NCI-H748 (cell line): Measurements from ENCODE around the gene EML5.

Experiments used
- DNase-seq: peaks from one replicate; lab custom pipeline; 2025; ENCODE audit not compliant: unreplicated experiment; lab: John Stamatoyannopoulos, UW

Gene EML5

DNA sequence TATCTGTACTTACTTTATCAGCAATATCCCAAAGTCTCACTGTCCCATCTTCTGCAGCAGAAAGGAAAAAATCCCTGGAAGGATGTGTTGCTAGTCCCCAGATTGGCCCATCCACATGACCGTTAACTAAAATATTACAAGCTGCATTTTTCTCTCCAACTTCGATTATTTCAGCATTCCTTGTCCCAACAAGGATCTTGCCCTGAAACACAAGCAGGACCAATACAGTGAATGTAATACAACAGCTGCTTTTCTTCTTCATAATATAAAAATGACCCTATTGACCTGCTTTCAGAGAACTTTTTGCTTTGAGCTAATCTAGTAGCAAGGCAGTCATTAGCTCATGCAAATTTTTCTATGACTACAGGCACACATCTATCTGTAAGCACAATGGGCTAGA, 171.7 kb downstream of the EML5 start:
- DNase-seq: no peak

DNA sequence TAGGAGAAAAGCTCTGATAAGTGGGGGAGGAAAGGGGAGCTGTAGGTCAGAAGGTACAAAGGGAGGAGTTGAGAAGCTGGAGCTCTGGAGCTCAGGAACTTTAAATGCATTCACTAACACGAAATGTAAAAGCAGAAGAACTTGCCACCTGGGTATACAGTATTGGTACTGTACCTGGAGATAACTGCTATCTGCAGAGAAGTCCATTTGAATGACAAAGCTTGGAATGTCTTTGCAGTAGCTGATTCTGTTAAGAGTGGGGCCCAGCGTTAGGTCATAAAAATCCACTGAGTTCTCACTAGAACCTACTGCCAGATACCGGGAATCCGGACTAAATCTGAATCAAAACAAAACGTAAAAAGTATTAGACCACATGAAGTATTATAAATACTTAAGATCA, 174.3 kb downstream of the EML5 start:
- no peak for DNase-seq

DNA sequence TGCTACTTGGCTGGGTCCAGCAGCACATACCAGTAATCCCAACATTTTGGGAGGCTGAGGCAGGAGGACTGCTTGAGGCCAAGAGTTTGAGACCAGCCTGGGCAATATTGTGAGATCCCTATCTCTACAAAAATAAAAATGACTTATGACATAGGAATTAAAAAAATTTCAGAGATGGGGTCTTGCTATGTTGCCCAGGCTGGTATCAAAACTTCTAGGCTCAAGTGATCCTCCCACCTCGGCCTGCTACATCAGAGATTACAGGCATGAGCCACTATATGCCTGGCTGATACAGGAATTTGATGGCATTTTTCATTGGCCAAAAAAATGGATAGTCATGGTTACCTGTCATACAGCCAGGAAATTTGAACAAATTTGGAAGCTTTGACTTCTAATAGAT, 175.3 kb downstream of the EML5 start:
- DNase-seq: no peak

DNA sequence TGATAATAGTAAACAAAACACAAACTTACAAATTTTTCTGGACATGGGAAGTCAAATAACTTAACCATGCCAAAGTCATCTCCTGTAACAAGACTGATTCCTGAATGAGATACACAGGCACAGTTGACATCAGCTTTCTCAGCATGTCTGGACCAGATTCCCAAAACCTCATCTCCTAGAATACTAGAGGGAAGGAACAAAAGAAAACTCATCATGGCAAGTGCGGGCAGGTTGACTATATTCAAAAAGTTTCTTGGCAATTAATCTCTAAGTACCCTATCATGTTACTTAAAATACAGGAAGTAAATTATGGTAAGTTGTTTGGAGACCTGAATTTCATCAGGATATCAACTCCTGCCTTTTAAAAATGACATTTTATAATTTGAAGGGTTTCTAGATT, 176.1 kb downstream of the EML5 start:
- DNase-seq: no peak

DNA sequence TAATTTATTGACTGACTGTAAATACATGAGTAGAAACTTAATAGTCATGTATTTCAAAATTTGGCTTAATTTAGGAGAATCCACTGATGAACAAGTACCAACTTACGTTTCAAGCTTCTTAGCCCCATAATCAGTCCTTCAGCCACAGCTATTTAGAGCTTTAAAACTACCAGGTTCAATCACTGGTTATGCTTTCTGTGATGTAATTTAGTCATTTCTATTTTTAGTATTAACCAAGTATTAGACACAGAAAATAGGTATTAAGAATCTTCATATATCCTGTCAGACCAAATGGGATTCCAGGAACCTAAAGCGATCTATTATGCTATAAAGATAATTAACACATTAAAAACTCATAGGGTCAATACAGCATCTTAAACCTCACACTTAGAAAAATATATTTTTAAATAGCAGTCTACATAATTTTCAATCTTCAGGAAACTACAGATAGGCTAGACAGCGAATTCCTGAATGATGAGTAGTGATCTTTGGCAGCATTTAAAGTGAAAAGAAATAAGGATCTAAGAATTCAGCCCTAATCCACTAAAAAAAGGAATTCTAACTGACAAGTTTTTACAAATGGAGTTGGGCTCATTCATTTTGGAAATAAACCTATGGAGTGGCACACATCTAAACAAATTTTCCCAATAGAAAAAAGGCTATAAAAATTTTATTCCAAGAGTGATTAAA, 178.4 kb downstream of the EML5 start:
- no peak for DNase-seq

DNA sequence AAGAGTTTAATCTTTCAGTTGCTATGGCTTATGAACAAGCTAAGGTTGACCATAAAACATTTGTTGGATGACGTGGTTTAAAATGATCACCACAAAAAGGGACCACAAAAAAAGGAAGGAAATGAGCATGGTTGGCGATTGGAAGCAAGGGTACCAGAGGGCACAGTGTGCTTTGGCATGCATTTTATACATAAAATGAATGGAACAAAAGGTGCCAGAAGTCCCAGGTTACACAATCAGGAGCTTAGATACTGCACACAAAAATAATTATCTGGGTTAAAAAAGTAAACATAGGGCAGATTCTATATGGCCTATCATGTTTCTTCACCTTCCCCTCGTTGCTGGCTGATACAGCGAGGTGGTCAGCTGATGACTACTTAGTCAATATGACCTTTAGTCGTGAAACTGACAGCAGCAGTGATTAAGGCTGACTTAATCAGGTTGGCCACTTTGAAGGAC, 179.2 kb downstream of the EML5 start:
- peak; percentile 74 for DNase-seq

DNA sequence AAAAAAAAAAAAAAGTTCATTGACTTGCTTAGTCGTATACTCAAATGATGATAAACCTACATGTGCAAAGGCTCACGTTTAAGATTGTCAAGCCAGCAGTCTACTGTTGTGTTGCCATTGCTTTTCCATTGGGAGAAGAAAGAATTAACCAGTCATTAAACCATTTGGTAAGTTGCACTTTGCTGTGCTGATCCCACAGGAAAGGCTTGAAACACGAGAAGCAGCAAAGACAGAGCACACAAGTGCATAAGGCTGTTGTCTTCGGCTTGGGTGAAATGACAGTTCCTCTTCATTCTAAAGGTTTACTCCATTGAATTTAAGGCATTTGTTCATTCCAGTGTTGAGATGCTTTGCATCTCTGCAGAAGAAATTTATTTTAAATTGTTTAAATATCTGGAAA, 179.8 kb downstream of the EML5 start:
- no peak for DNase-seq

DNA sequence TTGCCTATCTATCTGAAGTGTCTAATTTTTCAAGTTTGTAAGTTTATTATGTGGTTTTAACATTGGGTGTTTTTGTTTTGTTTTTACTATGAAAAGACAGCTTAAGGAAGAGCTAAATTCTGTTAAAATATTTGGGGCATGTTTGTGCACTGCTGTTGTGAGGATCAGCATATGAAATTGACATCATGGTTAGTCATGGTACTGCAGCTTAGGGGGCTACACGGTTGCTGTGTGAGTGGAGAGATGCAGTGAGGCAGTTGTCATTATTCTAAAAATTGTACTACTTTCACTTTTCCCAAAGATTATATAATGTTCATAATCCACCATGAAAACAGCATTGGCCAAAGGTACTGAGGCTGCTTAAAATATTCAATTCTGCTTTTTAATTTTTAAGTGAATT, 180.9 kb downstream of the EML5 start:
- no peak for DNase-seq

DNA sequence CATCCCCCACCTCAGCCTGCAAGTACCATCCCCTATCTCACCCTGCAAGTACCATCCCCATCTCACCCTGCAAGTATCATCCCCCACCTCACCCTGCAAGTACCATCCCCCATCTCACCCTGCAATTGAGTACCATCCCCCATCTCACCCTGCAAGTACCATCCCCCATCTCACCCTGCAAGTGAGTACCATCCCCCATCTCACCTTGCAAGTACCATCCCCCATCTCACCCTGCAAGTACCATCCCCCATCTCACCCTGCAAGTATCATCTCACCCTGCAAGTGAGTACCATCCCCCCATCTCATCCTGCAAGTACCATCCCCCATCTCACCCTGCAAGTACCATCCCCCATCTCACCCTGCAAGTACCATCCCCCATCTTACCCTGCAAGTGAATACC, 184.9 kb downstream of the EML5 start:
- no peak for DNase-seq

DNA sequence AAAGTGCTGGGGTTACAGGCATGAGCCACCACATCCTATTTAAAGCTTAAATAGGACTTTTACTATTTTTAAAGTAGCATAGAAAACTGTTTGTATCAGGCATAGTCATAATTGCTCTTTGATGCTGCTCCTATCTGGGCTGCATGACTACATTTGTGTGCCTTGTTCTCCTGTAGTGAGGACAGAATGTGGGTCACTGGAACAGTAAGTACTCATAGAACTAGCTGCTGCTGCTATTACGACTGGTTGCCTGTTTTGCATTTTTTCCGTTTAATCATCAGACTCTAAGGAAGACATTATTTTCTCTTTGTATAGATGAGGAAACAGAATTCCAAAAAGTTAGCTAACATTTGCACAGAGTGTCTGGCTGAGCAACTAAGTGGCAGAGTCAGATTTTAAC, 187.2 kb downstream of the EML5 start:
- DNase-seq: no peak

DNA sequence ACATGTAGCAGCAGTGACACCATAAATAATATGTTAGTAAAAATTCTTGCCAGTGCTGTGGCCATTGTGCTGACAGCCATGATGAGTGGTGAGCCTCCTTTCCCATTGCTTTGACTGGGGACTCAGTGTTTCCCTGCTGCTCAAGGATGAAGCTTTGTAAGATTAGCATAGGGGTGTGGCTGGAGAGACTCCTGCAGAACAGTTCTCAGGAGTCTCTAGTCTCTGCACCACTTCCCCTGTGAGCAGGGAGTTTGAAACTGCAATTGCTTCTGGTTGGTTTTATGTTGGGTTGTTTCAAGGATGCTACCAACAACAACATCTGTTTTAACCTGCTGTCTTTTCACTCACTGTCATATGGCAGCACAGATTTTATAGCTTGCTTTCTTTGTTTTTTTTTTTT, 188.5 kb downstream of the EML5 start:
- DNase-seq: no peak

DNA sequence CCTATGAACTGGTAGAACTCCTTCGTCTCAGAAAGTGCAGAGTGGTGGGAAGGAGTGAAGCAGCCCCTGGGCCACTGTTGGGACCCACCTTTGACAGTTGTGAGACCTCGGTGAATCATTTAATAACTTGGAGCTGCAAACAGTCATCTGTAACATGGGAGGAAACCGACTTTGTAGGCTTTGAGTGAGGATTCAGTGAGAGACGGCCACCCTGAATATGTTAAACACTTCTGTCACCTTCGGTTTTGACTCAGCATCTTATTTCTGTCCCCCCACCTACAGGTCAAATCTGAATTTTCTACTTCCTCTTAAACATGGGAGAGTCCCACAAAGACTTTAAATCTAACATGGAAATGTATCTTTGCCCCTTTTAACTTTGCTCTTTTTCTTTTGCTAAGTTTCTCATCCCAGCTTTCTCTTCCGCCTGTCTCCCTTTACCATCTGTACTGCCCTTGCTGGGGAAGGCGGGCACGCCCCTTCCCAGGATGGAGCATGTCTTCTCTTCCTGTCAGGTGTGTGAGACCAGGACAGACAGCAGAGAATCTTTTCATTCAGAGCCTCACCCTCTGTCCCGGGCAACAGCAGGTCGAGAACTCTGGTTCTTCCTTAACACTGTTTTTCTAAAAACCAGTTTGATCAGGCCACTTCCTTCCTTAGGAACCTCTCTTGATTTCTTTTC, 192.9 kb downstream of the EML5 start:
- no peak for DNase-seq

DNA sequence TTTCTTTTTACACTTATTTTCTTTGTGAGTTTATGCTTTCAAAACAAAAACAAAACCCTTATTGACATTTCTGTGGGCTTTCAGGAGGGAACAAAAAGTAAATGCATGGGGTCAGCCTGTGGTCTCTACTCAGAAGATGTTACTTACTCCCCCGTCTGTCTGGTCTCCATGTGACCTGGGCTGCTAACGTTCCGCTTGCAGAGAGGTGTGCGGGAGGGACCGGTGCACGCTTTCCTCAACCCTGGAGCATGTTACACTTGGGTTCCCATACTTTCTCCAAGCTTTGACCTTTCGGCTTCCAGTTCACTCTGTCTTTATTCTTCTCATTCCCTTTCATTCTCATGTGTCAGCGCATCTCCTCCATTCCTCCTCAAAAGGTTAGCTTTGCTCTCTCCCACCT, 193.4 kb downstream of the EML5 start:
- no peak for DNase-seq

DNA sequence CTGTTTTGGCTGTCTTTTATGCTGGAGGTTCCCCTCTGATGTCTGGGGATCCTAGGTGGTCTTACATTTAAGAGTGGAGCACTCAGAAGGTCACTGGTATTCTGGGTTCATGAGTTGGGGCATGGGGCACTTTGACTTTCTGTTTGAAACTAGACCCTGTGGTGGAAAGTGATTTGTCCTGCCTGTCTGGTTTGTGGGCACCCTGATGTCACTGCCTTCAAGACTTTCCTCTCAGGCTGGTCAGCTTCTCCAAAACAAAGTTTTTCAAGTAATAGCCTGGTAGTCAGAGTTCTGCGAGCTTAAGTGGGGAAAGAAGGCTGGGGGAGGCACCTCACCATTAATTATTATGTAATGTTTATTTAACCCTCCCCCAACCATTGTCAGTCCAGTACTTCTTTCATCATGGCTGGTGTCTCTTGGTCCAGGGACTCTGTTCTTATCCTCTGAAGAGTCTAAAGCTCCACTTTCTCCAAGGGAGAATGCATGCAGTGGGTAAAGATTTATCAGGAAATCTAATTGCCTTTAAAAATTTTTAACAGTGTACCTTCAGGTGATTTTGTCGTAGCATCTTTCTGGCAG, 194.6 kb downstream of the EML5 start:
- DNase-seq: no peak

DNA sequence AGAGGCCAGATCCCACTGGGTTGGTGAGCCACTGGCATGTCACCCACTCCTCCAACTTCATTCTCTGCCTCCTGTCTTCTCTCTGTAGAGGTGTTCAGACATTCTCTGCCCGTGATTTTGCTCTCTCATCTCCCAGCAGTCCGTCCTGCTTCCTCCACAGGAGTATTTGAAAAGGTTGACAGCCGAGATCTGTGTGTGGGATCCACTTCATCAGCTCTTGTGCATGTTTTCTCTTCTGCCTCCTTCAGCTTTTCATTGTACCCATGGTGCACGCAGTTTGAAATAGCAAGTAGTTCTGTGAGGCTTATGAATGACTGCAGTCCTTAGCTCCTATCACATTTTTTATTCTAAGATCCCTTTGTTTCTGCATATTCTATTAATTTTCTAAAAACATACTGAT, 195.2 kb downstream of the EML5 start:
- DNase-seq: no peak

DNA sequence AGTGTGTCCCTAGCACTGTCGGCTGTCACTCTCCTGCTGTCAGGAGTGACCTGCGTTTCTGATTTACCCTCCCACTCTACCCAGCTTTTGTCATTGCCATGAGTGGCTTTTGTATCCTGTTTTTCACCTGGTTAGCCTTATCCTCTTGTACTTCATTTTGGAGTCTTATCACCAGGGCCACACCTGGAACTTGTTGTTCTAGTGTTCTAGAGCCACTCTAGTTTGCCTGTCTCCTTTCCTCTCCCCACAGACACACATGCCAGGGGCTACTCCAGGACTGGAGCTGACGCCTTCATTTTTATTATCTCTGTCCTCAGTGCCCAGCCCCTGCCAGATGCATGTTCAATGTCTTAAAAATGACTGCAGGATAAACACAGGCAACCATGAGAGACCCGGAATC, 195.7 kb downstream of the EML5 start:
- no peak for DNase-seq

DNA sequence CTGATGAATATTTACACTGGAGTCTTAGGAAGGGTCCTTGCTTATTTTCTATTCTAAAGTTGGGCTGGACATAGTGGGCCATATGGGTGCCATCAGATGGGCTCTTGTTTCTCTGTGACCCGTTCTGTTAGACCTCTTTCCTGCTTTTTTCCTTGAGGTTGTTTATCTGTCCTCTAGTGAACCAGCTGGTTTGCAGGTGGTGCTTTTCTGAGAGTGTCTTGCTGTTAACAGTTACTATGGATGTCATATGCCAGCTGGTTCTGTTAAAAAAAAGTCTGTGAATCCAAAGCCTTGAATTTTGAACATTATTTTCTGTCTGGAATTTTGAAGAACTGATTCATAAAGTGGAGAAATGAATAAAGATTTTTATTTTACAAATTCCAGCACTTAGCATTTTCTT, 200.7 kb downstream of the EML5 start:
- no peak for DNase-seq

DNA sequence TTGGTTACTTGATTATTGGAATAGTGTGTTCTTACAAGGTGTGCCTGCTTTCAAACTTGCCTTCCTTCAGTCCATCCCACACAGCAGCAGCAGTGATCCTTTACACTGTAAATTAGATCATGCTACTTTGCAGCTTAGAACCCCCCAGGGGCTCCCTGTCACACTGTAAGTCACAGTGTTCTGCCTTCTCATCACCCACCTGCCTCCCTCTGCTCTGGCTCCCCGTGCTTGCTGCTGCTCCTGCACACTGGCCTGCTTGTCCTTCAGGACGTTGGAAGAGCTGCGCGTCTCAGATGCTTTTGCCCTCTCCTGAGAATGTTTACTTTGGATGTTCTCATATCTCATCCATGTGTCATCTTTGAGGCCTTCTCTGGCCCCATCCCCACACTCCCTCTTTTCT, 202.6 kb downstream of the EML5 start:
- DNase-seq: no peak

DNA sequence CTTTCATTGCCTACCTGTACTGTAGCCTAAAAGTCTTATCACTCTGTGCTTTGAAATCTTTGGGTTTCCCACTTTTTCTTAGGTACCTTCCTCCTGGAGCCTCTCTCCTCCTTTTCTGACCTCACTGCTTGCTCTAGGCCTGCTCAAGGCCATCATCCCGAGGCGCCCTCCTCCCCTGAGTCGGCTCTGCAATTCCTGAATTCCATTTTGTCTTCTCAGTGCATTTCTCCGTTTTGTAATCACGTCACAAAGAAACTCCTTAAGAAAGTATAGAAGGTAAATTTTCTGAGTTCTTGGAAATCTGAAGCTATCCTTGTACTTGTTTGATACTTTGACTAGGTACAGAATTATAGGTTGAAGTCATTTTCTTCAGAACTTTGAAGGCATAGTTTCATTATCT, 204.7 kb downstream of the EML5 start:
- no peak for DNase-seq

DNA sequence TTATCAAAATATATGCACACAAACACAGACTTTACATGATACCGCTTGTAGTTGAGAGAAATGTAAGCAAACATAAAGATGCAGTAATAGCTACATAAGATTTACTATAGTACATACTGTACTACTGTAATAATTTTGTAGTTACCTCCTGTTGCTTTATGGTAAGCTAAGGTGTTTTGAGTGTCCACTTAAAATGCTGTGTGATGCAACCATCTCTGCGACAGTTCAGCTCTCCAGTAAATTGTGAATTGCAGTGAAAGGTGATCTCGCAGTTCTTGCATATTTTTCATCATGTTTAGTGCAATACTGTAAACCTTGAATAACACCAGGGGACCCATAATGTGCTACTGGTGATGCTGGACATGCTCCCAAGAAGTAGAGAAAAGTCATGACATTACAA, 208.3 kb downstream of the EML5 start:
- no peak for DNase-seq

DNA sequence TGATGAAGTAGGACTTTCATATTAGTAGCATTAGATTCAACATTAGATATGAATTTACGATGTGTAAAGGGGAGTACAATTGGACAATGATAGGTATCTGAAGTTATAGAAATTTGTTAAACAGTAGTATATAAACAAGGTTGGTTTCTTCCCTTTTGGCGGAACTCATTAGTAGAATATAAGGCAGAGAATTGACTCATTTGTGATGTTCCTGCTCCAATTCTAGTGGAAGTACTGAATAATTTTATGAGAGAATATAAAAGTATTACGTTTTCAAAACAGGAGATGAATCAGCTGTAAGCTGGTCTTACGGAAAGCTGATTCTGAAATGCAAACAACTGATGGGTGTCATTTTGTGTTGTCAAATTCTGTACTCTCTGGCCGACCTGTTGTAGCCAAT, 216.5 kb downstream of the EML5 start:
- DNase-seq: no peak

DNA sequence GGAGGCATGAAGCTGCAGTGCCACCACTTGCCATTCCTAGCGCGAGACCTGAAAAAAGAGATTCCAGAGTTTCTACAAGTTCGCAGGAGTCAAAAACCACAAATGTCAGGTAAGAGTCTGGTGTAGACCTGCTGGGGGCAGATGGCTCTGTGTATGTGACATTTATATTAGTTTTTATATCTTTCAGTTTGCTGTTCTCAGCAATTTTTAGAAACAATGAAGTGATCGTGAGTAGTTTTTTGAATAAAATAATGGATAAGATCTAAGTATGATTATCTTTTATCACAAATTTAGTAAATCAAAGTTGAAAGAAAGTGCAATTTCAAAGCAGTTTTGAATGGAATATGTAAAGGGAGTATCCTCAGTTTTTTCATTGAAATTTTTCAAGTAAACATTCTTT, 220.6 kb downstream of the EML5 start:
- no peak for DNase-seq

DNA sequence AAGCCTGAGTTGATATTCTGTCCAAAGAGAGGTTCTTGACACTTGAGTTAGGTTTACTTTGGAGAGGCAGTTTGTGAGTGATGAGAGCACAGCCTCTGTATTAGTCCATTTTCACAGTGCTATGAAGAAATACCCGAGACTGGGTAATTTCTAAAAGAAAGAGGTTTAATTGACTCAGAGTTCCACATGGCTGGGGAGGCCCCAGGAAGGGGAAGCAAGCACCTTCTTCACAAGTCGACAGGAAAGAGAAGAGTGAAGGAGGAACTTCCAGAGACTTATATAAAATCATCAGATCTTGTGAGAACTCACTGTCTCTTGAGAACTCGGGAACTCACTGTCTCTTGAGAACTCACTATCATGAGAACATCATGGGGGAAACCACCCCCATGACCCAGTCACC, 224.6 kb downstream of the EML5 start:
- DNase-seq: no peak
